HG03097 (cell line): ENCODE results near the gene PLXNC1.

Source experiments
- ATAC-seq: cut with Tn5 transposase; IDR thresholded peaks from one replicate; pipeline ENCODE4 v1.9.1; 2021; ENCODE audit not compliant: unreplicated experiment, low FRiP score

Gene PLXNC1

DNA sequence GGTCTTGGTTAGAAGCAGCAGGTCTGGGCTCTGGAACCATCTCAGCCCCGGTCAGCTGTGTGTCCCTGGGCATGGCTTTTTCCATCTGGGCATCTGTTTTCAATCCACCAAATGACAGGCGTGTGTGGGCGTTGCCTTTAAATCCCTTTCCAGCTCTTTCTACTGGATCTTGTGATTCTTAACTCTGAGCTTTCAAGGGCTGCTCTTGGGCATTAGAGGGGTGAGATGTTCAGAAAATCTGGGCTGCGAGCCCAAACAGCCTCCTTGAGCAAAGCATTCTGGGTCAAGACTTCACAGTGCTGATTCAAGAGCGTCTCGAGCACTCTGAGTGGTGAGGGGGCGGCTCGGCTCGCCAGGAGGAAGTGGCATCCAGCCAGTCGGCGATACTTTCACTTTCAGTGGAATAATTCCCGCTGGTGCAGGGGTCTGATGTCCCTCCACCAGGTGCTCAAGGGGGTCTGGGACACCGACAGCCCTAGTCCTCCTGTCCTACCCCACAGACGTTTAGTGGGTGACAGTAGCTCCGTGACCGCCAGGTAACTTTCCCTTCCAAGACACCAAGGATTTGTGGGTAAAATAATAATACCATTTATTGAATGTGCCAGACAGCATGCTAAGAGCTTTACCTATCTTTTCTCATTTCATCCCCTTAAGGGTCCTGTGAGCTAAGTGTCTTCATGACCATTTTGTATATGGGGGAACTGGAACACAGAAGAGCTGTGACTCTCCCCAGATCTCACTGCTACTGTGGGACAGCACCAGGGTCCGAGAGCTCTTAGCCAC lies 114.0 kb downstream of the PLXNC1 start:
- peak; percentile 48 for ATAC-seq

- ATAC-seq: peak; percentile 19
These were observed 114.8 kb downstream of the PLXNC1 start for GRCh38 chr12:94263011-94263811.

DNA sequence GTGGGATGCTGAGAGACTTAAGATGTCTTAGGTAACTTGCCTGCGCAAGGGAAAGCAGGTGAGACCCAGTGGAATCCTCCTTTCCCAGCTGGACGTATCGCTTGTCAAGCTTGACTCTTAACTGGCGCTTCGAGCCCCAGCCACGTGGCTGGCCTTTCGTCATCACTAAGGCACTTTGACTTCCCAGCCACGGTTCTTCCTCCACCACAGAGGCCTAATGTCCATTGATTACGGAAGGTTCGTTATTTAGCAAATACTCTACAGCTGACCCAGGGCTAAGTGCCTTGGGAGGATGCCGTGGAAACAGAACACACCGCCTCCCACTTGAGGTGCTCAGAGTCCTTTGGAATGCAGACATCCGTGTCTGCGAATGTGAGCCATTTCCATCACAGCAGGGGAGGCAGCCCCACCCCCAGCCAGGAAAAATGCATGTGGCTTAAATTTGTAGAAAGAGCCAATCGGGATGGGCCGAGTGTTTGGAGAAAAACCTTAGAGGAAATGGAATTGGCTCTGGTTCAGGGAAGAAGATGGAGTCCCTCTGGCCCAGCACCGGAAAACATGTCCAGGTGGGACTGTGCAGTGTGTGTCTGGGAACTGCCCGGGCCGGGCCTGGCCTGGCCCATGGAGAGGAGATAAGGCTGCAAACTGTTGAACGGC lies 115.7 kb downstream of the PLXNC1 start:
- ATAC-seq: no peak

- ATAC-seq: no peak
These were observed 116.5 kb downstream of the PLXNC1 start for GRCh38 chr12:94264736-94265485.

- no peak for ATAC-seq
These were observed 117.2 kb downstream of the PLXNC1 start for GRCh38 chr12:94265539-94265938.

GRCh38 chr12:94265966-94266745 lies 117.8 kb downstream of the PLXNC1 start:
- no peak for ATAC-seq

DNA sequence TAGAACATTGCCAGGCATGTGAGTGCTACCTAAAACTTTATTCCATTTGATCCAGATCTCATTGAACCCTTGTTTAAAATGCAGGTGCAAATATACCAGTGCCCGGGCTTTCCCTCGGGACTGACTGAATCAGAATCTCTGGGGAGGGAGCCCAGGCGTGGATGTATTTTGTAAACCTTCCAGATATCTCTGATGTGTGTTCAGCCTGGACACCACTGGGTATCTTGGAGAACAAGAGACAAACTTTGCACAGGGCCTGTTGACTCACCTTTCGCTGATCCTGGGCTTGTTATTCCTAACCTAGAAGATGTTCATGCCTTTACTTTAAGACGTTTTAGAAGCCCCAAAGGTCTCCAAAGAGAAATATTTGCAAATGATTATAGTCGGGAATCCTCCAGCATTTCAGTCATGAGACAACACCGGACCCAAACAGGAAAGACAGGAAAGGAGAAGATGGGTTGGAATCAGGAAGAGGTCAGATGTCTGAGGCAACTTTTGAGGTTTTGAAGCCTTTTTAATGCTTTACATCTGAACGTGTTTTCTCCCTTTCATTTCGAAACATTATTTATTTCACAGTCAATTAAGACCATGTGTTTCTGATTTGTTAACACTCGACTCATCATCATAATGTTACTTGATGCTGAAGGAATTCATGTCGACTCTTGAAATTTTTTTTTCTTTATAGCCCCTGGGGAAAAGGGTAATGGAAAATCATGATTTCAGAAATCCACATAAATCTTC lies 118.6 kb downstream of the PLXNC1 start:
- ATAC-seq: no peak

DNA sequence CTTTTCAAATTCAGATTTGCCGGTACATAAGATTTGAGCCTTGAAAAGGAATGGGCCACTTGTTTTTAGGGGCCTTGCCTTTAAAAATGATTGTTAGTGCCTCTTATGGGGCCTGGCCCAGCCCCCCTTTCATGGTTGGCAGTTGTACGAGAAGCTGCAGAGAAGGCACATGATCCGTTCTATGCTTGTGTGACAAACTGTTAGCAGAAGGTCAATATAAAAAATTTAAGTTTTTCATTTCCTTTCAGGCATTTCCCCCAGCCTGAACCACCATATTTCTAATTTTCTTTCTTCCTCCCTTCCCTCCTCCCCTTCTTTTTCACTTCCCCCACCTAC lies 119.1 kb downstream of the PLXNC1 start:
- ATAC-seq: no peak

DNA sequence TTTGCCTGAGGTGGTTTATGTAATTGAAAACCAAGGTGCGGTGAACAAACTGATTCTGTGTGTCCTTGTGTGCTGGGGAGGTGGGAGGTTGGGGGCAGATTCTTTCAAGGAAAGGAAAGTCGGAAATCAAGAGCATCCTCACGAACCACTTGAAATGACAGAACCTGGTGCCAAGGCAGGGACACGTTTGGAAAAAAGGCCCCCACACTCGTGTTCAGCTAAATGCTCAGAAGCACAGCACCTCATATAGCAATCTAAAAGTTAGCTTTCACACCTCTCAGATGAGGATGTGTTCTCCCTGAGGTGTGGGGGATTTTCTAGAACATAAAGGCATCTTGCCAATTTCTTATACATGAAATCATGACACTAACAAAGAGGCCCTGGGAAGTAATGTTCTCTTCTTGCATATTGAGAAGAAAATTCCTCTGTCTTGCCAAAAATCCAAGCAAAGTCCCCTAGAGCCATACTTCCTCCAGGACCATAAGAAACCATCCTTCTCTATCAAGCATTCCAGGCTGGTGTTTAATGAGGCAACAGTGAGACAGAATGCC lies 119.6 kb downstream of the PLXNC1 start:
- no peak for ATAC-seq

GRCh38 chr12:94269316-94269999 lies 121.1 kb downstream of the PLXNC1 start:
- ATAC-seq: no peak

GRCh38 chr12:94271351-94271750 lies 123.0 kb downstream of the PLXNC1 start:
- no peak for ATAC-seq

DNA sequence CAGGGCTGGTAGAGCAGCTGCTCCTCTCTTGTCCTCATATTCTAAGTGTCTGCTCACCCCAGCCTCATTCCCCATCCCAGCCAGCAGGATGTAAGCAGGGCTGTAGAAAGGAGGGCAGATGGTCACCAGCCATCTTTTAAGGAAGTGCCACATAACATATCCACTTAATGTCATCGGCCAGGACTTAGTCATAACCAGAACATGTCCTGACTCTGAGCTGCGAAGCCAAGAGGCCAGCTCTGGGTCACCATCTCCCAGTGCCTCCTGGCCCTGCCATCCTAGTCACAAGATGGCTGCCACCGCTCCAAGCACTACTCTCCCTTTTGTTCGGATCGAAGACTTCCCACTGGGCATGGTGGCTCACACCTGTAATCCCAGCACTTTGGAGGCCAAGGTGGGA lies 123.9 kb downstream of the PLXNC1 start:
- ATAC-seq: no peak

DNA sequence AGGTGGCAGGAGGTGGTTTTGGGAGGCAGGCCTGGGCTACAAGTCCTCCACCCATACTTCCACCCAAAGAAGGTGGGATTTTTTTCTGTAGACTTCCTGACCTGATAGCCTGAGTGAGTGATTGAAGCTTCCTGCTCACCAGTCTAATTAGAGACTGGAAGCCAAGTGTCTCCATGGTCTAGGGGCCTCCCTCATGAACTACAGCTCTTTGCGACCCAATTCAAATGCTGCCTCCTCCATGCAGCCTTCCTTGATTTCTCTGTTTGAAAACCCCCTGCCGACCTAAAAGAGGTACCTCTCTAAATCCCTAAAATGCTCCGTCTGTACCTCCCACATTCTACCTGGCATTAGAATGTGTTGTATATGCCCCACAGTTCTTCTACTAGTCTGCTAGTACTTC lies 124.9 kb downstream of the PLXNC1 start:
- no peak for ATAC-seq

DNA sequence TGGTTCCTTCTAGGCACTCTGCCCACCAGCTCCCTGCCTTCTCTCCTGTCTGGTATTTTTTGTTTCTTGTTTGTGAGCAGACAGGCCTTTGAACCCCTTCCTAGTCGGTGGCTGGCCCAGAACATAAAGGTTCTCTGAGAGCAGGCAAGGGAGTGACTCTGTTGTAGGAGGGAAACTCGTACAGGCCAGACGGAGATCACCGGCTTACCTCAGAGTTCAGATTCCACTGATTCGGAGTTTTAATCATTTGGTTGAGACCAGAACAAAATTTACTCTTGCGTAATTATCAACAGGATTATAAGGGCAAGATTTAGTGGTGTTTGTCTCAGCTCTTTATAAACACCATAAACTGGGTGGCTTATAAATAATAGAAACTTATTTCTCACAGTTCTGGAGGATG lies 128.3 kb downstream of the PLXNC1 start:
- no peak for ATAC-seq

GRCh38 chr12:94277426-94278000 lies 129.1 kb downstream of the PLXNC1 start:
- no peak for ATAC-seq

- no peak for ATAC-seq
These were observed 131.7 kb downstream of the PLXNC1 start for GRCh38 chr12:94280063-94280462.

GRCh38 chr12:94282675-94283074 lies 134.3 kb downstream of the PLXNC1 start:
- ATAC-seq: no peak

DNA sequence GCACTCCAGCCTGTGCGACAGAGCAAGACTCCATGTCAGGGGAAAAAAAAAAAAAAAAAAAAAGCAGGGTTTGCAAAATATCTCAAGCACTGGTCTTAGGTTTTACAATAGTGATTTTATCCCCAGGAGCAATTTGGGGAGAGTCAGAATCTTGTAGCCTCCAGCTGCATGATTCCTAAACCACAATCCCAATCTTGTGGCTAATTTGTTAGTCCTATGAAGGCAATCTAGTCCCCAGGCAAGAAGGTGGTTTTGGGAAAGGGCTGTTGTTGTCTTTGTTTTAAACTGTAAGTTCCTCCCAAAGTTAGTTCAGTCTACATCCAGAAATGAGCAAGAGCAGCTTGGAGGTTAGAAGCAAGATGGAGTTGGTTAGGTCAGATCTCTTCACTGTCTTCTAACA lies 135.7 kb downstream of the PLXNC1 start:
- ATAC-seq: no peak
